Hepatic stellate cell (primary cell): ENCODE results near the gene UBL7.
"Not testable (repeated sequence)": the region's sequence is repeated elsewhere in the genome, so short reads cannot be mapped to it uniquely, and the experiment has no call there.

Experiments used
- DNase-seq: peaks from one replicate; pipeline ENCODE4 v3.0.0; 2011; ENCODE audit warnings: low spot score

The UBL7 gene

GRCh38 chr15:74460871-74461846 lies at the start of gene UBL7:
TSS of gene UBL7 (minus strand) at chr15:74461160. CDS start at chr15:74458867, 2,293 bp downstream.
- peak; percentile 94 for DNase-seq

GRCh38 chr15:74506515-74506840 lies 45.5 kb upstream of the UBL7 start:
- no peak for DNase-seq

GRCh38 chr15:74505837-74506514 lies 45.0 kb upstream of the UBL7 start:
- DNase-seq: no peak

GRCh38 chr15:74504836-74505235 lies 43.9 kb upstream of the UBL7 start:
- no peak for DNase-seq

GRCh38 chr15:74504418-74504817 lies 43.5 kb upstream of the UBL7 start:
- DNase-seq: no peak

GRCh38 chr15:74502301-74502700 lies 41.3 kb upstream of the UBL7 start:
- DNase-seq: no peak

GRCh38 chr15:74500401-74500800 lies 39.4 kb upstream of the UBL7 start:
- no peak for DNase-seq

GRCh38 chr15:74499366-74499765 lies 38.4 kb upstream of the UBL7 start:
- DNase-seq: no peak

- no peak for DNase-seq
These were observed 36.6 kb upstream of the UBL7 start for GRCh38 chr15:74497584-74497983.

- no peak for DNase-seq
These were observed 35.7 kb upstream of the UBL7 start for GRCh38 chr15:74496648-74497047.

GRCh38 chr15:74490339-74490689 lies 29.4 kb upstream of the UBL7 start:
- DNase-seq: no peak

GRCh38 chr15:74489518-74490338 lies 28.8 kb upstream of the UBL7 start:
- DNase-seq: peak; percentile 67

GRCh38 chr15:74488776-74489175 lies 27.8 kb upstream of the UBL7 start:
- DNase-seq: no peak

- DNase-seq: no peak
These were observed 21.7 kb upstream of the UBL7 start for GRCh38 chr15:74482661-74483060.

GRCh38 chr15:74480364-74480763 lies 19.4 kb upstream of the UBL7 start:
- DNase-seq: not testable (repeated sequence)

- not testable (repeated sequence) for DNase-seq
These were observed 10.7 kb upstream of the UBL7 start for GRCh38 chr15:74471621-74472020.

- DNase-seq: no peak
These were observed 9.9 kb upstream of the UBL7 start for GRCh38 chr15:74470631-74471395.

GRCh38 chr15:74468341-74469032 lies 7.5 kb upstream of the UBL7 start:
- DNase-seq: no peak

GRCh38 chr15:74466570-74466969 lies 5.6 kb upstream of the UBL7 start:
- no peak for DNase-seq

- no peak for DNase-seq
These were observed 3.9 kb upstream of the UBL7 start for GRCh38 chr15:74464897-74465296.

- DNase-seq: no peak
These were observed 3.3 kb upstream of the UBL7 start for GRCh38 chr15:74464216-74464615.
